ENCODE data around the gene POLE3. TPM values are rescaled to one million over a fixed set of nuclear protein-coding genes. Genes with fewer than 3 reads are reported as not detected.

Gene POLE3
- total and polyA plus RNA-seq, 3 donors from 2014 or later: 76.8 to 93.3 (median 87.3) TPM

DNA sequence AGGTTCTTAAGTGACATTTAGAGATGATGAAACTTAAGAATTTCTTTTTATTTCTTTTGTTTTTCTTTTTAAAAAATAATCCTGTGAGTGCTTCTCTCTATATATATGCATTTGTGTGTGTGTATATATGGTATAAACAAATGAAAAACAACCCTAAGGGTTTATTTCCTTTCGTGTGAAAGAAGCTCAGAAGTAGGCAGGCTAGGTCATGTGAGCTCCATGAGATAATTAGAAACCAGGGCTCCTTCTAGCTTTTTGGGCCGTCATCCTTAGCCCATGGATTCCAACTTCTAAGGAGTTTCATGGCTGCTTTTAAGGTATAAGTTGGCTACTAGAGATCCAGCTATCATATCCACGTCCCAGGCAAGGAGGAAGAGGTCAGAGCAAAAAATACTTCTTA is 11.3 kb upstream of the POLE3 start:
- WGBS, 2 donors: 77 to 79% methylated on average over 3 of the region's 3 CpGs

GRCh38 chr9:113417370-113417769 is 6.9 kb upstream of the POLE3 start:
- no peaks in the 10 kb centered on the region for H3K9me3 ChIP-seq
- H3K36me3 ChIP-seq (ENCODE audit: low read depth, missing control alignments): no peaks in the 10 kb centered on the region
- no peak overlapping the region for H3K4me3 ChIP-seq
- H3K4me1 ChIP-seq: no peaks in the 10 kb centered on the region
- DNase-seq: no peak
- TF ChIP-seq CTCF (IDR thresholded peaks at IDR 0.05) (no peak), POLR2A (IDR thresholded peaks at IDR 0.05) (no peak)
- 87 to 95% methylated on average over 4 of the region's 4 CpGs for WGBS, 2 donors
- H3K27me3 ChIP-seq: no peaks in the 10 kb centered on the region
- intact Hi-C loops (cut with DNase I; ENCODE audit: low total_unique reads): no loop called here
- H3K27ac ChIP-seq: no peak overlapping the region

More for the DNA sequence above, 11.3 kb upstream of the POLE3 start:
- Histone ChIP-seq H3K9me3 (no peaks in the 10 kb centered on the region), H3K27me3 (no peaks in the 10 kb centered on the region), H3K36me3 (ENCODE audit: low read depth, missing control alignments) (no peaks in the 10 kb centered on the region), H3K27ac (no peak overlapping the region), H3K4me1 (no peaks in the 10 kb centered on the region), H3K4me3 (no peak overlapping the region)
- DNase-seq: no peak
- TF ChIP-seq CTCF (IDR thresholded peaks at IDR 0.05): no peak
- TF ChIP-seq POLR2A (IDR thresholded peaks at IDR 0.05): no peak
- intact Hi-C loops (cut with DNase I; ENCODE audit: low total_unique reads): no loop called here

DNA sequence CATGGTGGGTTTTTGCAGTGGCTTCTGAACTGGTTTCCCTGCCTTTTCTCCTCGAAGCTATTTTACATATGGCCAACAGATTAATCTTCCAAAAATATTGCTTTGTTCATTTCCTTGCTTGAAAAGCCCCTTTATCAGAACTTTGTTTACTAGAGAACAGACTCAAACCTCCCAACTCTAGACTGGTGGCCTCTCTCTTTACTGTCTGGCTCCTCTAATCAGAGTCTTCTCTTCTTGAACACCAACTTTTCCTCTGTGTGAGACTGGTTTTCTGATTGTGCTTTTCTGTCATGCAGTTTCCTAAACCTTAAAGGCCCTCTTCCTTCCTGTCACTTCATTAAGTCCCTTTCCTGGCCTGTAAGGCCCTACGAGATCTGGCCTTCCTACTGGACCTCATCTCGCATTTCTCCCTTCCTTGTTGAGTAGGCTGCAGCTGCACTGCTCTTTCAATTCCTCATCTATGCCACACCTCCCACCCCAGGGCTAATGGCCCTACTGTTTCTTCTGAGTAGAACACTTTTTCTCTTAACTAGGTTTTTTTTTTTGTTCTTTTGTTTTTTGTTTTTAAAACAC is 5.8 kb upstream of the POLE3 start:
- Histone ChIP-seq H3K9me3 (no peaks in the 10 kb centered on the region), H3K27ac (no peak overlapping the region), H3K36me3 (ENCODE audit: low read depth, missing control alignments) (no peaks in the 10 kb centered on the region), H3K4me1 (no peaks in the 10 kb centered on the region), H3K4me3 (no peak overlapping the region), H3K27me3 (no peaks in the 10 kb centered on the region)
- intact Hi-C loops (cut with DNase I; ENCODE audit: low total_unique reads): no loop called here
- WGBS, 2 donors: 58 to 73% methylated on average over 3 of the region's 3 CpGs
- no peak for TF ChIP-seq CTCF (IDR thresholded peaks at IDR 0.05)
- no peak for TF ChIP-seq POLR2A (IDR thresholded peaks at IDR 0.05)
- no peak for DNase-seq

DNA sequence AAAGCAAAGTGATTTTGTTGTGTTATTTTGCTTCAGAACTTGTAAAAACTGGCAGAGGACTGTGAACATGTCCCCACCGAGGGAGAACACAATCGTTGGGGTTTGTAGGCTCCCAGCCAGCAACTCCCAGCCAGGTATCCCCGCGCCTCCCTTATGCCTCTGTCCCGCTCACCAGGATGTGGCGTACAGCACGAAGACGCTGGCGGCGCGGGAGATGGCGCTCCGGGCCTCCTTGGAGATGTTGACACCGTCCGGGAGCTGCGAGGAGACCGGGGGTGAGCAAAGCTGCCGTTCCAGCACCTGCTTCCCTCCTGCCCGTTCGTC is 630 bp downstream of the POLE3 start:
- peaks cover 16% of the 10 kb centered on the region for H3K4me1 ChIP-seq
- intact Hi-C loops (cut with DNase I; ENCODE audit: low total_unique reads): no loop called here
- H3K27ac ChIP-seq: peak overlapping the region; percentile 95 to 98
- no peak for DNase-seq
- H3K9me3 ChIP-seq: no peaks in the 10 kb centered on the region
- H3K27me3 ChIP-seq: no peaks in the 10 kb centered on the region
- TF ChIP-seq POLR2A (IDR thresholded peaks at IDR 0.05) (no peak), CTCF (IDR thresholded peaks at IDR 0.05) (no peak)
- H3K4me3 ChIP-seq: peak overlapping the region; percentile 74 to 90
- H3K36me3 ChIP-seq (ENCODE audit: low read depth, missing control alignments): no peaks in the 10 kb centered on the region
- WGBS, 2 donors: 0% methylated on average over 20 of the region's 20 CpGs

GRCh38 chr9:113409481-113409880 is 994 bp downstream of the POLE3 start:
- Histone ChIP-seq H3K4me3 (peak overlapping the region; percentile 74 to 90), H3K27ac (peak overlapping the region; percentile 95 to 98), H3K4me1 (peaks cover 16% of the 10 kb centered on the region), H3K27me3 (no peaks in the 10 kb centered on the region), H3K36me3 (ENCODE audit: low read depth, missing control alignments) (no peaks in the 10 kb centered on the region), H3K9me3 (no peaks in the 10 kb centered on the region)
- WGBS, 2 donors: 17 to 29% methylated on average over 10 of the region's 10 CpGs
- intact Hi-C loops (cut with DNase I; ENCODE audit: low total_unique reads): no loop called here
- no peak for TF ChIP-seq CTCF (IDR thresholded peaks at IDR 0.05)
- no peak for TF ChIP-seq POLR2A (IDR thresholded peaks at IDR 0.05)
- DNase-seq: no peak

Measured in testis (tissue), 3 donors.